Superior temporal gyrus (tissue), 1 donor: ENCODE data around the gene NUDT11.
"Not testable (repeated sequence)": the region's sequence is repeated elsewhere in the genome, so short reads cannot be mapped to it uniquely, and the experiment has no call there.

Source experiments
- DNase-seq: peaks from one replicate; pipeline ENCODE4 v3.0.0-alpha.2; 2016; ENCODE audit errors: extremely low spot score

The NUDT11 gene

DNA sequence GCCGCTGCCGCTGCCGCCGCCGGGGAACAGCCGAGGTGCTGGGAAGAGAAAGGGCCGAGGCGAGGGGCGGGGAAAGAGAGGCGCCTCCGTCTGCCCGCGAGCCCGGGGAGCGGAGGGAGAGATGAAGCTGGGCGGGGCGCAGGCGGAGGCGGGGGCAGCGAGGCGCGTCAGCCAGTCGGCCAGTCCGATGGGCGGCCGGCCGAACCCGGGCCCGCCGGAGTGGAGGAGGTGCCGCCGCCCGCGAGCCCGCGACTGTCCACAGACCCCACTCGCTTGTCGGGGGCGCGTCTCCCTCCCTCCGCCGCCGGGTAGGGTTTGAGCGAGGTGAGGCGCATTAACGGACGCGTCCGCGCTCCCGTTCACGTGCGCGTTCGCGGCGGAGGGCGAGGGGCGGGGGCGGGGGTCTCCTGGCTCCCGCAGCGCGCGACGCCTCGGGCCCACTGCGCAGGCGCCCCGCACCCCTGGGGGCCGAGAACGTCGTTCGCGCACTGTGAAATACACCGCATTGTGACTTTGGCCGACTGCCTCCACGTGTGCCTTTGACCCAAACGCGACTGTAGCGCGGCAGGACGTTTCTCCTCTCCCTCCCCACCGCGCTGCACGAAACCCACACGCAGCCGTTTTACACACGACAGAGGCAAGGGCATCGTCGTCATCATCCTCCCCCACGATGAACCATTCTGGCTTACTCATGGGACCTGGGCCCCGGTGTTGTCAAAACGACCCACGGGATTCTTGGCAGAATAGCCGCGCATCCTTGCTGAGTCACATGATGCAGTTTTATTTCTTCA, at the start of gene NUDT11:
Gene NUDT11 (minus strand): TSS at position 92 of the 791 bp plus-strand sequence. CDS start 148 bp downstream, outside the sequence.
- DNase-seq = no peak

DNA sequence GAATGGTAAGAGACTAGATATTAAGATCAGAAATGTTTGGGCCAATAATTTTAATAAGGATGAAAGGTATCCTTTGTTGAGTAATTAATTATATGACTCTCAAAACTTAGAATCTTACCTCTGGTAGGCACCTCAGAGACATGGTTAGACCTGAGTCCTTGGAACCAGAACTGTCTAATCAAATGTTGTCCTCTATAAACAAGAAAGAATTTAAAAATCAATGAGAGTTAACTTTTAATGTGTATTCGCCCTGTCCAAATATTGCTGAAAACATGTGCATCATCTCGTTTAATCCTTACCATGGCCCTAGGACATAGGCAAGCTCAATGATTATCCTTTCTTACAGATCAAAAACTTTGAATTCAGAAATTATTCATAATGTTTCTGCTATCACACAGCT, 24.0 kb upstream of the NUDT11 start:
- DNase-seq = no peak

DNA sequence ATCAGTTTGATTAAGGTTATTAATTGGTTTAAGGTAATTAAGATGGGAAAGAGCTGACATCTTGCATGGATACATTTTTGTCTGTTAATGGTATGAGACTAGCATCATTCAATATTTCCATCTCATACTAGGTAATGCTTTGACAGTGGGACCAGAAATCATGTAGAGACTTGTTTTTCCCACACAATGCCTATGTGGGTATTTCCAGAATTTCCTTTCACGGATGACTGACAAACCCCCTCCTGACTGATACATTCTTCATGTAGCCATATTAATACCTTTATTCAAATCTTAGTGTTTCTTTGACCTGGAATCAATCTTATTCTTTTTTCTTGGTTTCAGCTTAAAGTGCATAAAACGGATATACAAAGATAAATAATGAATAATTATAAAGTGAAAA, 22.7 kb upstream of the NUDT11 start:
- DNase-seq = not testable (repeated sequence)

DNA sequence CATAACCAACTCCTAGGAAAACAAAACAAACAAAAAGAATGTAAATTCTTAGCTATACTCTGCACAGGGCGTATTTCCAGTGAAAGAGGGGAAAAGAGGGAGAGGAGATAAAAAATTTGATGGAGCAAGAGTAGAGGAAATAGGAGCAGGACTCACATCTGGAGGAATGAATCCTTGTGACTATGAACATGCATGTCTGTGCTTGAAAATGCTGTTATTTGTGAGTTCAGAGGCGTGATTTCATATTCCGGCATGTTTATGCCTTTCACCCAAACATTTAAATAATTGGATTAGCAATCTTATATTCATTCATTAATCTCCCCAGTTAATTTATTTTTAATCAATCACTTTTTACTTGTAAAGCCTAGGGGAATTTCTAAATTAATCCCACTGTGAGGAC, 11.2 kb upstream of the NUDT11 start:
- no peak for DNase-seq

DNA sequence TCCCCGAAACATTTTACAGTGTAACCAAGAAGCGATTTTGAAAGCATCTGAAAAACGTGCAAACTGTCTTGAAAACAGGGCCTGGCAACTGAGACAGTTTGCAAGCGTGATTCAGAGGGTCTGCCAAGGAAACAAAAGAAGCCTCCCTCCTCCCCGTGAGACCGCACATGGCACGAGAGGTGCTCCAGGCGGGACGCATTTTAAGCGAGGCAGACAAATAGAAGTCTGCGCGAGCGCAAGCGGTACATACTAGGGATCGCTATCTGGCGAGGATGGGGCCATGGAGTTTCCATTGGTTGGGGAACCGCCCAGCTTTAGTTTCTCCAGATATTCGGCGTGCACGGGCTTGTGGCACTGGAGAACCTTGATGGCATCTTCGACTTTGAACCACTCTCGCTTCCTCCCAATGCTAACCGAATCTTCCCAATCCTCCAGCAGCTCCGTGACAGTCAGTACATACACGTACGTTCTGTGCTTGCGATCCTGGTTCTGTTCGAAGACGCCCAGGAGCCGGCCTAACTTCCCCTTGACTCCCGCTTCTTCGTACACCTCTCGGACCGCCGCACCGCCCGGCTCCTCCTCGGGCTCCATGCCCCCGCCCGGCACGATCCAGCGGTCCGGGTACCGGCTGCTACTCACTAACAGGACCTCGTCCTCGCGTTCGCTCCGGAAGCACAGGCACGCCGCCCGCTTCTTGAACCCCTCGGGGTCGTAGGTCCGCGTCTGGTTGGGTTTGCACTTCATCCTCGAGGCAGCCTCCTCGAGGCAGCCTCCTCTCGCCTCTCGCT, 497 bp downstream of the NUDT11 start:
- not testable (repeated sequence) for DNase-seq

DNA sequence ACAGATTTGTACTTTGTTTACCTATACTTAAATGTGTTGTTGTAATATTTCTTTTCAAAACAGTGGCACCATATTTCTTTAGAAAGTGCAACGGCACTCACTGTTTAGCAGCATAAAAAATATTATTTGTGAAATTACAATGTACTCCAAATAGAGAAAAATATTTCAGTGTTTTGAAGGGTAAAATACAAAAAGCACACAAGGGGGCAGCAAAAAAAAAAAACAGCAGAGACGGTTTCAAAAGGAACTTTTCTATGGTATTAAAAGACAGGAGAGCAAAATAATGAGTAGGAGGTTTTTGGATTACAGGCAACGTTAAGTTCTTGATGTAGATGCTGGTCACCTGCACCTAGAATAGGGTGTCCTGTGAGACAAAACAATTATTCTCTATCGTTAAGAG, 2.0 kb downstream of the NUDT11 start:
- no peak for DNase-seq

DNA sequence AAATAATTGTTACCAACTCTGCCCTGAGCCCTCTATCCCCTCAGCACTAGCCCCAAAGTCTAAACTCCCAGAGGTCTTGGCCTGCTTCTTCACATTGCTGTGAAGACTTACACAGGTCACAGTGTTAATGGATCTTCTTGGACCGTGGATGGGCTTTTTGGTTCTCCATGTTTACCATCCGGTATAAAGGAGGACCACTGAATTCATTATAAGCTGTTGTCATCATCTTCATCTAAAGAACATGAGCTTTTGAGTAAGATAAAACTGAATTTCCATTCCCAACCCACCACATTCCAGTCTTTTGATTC, 8.5 kb downstream of the NUDT11 start:
- DNase-seq = no peak

DNA sequence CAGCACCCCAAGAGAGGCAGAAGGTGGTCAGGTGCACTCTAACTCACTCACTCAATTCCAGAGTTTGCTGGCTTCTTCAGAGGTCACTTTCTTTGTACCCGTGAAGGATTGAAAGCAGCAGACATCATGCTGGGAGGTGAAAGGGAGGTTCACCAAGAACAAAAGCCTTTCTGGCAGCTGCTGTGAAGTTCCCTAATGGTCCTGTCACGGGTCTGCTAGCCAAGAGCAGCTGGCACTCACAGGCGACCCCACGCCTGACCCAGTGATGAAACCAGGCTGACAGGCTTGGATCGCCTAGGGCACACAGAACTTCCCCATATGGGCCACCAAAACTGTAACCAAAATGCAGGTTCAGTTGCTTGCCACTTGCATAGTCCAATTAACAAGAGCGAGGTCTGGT, 11.8 kb downstream of the NUDT11 start:
- DNase-seq = no peak

GRCh38 chrX:51482411-51482810, 14.0 kb downstream of the NUDT11 start:
- DNase-seq = not testable (repeated sequence)

GRCh38 chrX:51476930-51477329, 19.5 kb downstream of the NUDT11 start:
- no peak for DNase-seq

GRCh38 chrX:51463322-51463721, 33.1 kb downstream of the NUDT11 start:
- DNase-seq = no peak

- peak; percentile 44 for DNase-seq
Measured at GRCh38 chrX:51461053-51462044, 35.0 kb downstream of the NUDT11 start.

- no peak for DNase-seq
Measured at GRCh38 chrX:51459125-51459524, 37.3 kb downstream of the NUDT11 start.

DNA sequence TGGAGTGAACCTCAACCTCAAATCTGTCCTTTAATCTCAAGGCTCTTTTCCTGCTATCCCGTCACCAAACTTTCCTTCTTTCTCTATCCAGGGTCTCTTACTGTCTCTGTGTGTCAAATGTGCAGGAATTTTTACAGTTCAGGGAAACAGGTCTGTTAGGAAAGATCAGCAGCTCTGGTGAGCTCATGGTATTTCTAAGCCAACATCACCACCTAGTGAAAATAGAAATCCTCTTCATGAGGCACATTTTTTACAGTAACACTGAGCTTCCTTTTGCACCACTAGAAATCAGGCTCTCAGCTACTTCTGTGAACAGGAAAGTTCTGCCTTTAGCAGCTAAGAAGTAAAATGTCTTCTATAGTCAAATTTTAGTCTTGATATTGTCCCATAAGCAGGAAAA, 39.6 kb downstream of the NUDT11 start:
- peak; percentile 15 for DNase-seq

DNA sequence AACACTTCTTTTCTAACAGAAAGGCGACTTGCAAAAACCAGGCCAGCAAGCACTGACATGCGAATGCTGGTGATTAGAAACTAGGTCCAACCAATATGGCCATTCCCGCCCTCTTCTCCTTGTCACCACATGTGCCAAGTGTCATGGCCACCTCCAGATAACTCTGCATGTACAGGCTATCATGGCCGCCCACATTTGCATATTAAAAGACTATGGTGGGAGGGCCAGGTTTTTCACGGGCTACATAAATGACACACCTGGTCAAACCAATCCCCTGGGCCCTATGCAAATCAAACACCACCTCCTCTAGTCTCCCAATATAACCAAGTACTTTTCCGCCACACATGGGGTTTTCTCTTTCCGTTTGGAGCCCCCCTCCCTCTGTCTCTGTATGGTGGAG, 40.1 kb downstream of the NUDT11 start:
- DNase-seq = no peak

DNA sequence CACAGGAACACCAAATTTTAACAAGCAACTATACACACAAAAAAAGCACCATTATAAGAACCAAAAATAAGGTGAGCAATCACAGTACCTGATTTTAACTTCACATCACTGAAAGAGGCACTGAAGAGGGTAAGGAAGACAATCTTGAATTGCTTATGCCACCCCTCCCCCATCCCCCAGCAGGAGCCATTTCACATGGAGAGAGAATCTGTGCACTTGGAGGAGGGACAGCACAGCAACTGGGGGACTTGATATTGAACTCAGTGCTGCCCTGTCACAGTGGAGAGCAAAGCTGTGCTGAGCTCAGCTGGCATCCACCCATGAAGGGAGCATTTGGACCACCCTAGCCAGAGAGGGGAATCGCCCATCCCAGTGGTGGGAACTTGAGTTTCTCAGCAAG, 56.0 kb downstream of the NUDT11 start:
- DNase-seq = no peak
